Stimulated activated naive CD4-positive, alpha-beta T cell (primary cell): Measurements from ENCODE around the gene C1QTNF7.

ENCODE experiments used
- DNase-seq, 6 experiments: peaks; one replicate each; lab custom pipeline; 2025; lab: John Stamatoyannopoulos, UW

Gene C1QTNF7

DNA sequence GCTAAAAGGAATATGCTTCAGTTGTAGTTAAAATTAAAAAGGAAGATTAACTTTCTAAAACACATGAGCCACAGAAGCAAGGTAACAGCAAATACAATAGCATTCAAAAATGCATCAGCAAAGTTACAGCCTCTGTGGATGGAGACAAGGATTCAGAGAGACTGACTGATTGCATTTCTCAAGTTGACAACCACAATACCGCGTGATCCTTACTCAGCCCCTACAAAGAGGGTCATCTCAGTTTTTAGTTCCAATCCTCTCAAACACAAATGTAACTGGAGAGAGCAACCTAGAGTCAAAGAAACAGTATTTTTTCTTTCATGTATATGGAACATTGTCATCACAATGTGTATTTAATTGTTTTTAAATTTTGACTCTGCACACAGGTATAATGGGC lies 14.2 kb upstream of the C1QTNF7 start:
- no peak for DNase-seq

DNA sequence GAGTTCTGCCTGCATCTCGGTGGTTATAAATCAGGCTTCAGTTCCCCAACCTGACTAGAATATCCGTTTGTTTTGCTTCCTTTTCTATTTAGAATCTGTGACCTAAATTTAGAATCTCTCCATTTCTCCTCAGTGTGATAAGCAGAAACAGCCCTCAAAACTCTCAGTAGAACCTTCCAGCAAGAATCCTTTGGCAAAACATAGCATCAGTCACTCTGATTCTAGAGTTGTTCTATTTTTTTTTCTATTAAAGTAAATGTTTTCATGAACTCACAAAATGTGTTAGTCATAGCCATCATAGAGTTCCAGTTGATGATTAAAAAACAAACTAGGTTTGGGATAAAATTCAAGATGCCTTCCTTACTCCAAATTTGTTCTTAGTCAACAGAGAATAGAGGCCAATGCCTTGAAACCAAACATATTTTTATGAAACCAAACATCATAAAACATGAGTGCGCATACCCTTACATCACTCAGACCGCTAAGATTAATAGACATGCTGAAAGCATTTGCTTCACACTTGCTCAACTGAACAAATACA lies 13.2 kb upstream of the C1QTNF7 start:
- no peak for DNase-seq

GRCh38 chr4:15416357-15417232 lies 11.2 kb upstream of the C1QTNF7 start:
- DNase-seq: no peak

- DNase-seq: no peak
Observed at GRCh38 chr4:15417233-15417660, 10.6 kb upstream of the C1QTNF7 start.

- no peak for DNase-seq
Observed at GRCh38 chr4:15418956-15419355, 8.9 kb upstream of the C1QTNF7 start.

DNA sequence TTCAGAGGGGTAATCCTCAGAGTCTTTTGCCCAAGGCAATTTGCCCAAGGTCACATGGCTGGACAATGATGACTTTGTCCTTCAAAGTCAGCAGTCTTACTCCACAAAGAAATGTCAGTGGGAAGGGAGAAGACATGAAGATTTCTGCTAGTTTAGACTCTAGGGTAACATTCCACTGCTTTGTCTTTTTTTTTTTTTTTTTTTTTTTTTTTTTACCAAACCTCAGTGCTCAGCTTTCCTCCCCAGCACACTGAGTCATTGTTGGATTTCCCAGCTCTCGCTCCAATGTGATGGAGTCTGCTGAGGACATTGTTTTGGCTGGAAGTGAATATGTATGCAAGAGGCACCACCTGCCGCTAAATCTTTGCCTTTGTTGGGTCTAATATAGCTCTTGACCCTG lies 7.2 kb upstream of the C1QTNF7 start:
- no peak for DNase-seq

DNA sequence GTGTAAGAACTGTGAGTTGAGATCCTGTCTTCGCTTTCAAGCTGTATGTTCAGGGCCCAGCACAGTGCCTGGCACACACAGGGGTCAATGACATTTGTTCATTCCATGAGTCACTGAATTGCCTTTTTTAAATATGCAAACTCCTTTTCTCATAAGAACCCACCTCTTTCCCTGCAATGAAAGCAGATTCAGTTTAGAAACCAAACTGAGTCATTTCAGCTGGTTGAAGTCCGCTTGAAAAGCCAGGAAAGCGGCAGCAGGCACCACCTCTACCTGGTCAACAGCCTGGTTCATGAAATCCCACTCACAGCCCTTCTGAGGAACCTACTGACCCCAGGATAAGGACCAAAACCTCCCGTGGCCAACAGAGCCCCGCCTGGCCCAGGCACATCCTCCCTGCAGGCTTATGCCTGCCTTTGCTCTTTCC lies 4.5 kb upstream of the C1QTNF7 start:
- no peak for DNase-seq

GRCh38 chr4:15425520-15425919 lies 2.3 kb upstream of the C1QTNF7 start:
- no peak for DNase-seq

DNA sequence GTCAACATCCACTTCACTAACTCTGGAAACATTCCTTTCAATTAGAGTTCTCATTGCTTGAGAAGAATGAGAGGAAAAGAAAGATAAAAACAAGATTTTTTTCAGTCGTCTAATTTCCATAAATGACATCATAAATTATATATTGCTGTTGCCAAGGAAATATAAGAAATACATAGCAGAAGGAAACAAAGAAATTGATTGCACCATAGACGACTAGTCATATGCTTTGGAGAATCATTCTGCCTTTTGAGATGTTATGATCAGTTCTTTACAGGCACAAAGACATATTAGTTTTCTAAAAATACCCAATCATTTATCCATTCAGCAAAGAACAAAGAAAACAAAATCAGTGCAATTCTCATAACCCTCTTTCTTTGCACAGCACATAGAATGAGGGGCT lies 672 bp upstream of the C1QTNF7 start:
- DNase-seq: no peak

- no peak for DNase-seq
Observed at GRCh38 chr4:15428611-15429010, 778 bp downstream of the C1QTNF7 start.

DNA sequence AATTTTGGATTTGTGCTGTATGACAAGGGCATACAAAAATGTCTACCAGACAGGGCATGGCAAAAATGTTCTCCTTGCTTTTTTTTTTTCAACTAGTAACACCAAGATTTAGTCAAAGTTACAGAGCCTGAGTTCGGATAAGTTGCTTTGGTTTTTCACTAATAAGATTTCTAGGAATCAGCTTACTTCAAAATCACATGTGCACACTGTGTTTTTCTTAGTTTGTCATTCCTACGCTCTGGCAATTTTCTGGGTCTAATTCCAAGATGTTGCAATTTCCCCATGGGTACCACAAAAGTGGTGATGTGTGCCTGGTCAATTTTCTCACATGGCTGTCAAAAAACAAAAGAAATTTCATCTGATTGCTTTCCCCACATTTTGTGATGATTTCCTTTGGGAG lies 6.3 kb downstream of the C1QTNF7 start:
- DNase-seq: no peak

DNA sequence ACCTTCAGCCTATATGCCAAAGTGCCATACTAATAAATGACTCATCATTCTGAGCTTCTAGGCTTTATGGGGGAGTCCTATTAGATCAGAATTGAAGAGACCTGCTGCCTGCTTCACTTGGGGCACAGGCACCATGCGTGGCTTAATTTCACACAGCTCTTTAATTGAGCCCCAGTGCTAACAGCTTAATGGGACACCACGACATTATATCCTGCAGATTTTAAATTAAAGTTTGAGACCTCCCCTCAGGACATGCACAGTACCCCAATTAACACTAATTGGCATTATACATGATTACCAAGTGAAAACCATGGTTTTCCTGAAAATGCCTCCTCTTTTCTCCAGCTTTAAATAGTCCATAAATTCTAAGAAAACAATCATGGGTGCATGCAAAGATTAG lies 6.8 kb downstream of the C1QTNF7 start:
- DNase-seq: no peak

- DNase-seq: no peak
Observed at GRCh38 chr4:15436513-15436912, 8.7 kb downstream of the C1QTNF7 start.

GRCh38 chr4:15438939-15439524 lies 11.2 kb downstream of the C1QTNF7 start:
- no peak for DNase-seq

DNA sequence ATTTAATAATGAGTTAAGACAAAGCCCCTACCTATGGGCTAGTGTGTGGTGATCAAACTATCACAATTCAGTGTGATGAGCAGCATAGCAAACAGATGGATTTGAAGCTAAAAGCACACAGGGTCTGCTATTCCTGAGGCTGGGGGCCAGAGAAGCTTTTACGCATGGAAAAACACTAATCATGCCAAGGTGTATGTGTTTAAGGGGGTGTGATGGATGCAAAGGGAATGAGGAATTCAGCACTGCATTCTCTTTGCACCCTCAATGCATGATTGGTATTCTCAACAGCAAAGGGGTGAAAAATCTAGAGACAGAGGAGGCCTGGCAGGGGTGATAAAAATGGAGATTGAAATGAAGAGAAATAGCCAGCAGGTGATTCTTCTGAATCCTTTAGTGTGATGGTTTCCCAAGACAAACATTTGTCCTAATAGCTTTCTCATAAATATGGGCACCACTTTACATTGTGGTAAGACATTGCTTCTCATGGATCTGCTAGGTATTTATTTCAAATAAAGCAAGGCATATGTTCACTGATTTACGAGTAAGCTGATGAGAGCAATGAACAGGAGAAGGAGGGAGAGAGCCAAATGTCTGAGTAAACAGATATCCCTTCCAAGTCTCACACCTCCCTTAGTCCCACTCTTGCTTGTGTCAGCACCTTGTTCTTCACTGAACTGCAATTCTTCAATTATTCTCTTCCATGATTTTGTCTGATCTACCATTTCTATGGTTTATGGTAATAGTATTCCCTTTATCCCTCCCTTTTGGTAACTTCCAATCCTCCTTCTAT lies 15.7 kb downstream of the C1QTNF7 start:
- DNase-seq: no peak

- DNase-seq: no peak
Observed at GRCh38 chr4:15444276-15444675, 16.4 kb downstream of the C1QTNF7 start.

GRCh38 chr4:15444879-15445547 lies 17.2 kb downstream of the C1QTNF7 start:
- no peak for DNase-seq

GRCh38 chr4:15451181-15451865 lies 23.5 kb downstream of the C1QTNF7 start:
- no peak for DNase-seq

DNA sequence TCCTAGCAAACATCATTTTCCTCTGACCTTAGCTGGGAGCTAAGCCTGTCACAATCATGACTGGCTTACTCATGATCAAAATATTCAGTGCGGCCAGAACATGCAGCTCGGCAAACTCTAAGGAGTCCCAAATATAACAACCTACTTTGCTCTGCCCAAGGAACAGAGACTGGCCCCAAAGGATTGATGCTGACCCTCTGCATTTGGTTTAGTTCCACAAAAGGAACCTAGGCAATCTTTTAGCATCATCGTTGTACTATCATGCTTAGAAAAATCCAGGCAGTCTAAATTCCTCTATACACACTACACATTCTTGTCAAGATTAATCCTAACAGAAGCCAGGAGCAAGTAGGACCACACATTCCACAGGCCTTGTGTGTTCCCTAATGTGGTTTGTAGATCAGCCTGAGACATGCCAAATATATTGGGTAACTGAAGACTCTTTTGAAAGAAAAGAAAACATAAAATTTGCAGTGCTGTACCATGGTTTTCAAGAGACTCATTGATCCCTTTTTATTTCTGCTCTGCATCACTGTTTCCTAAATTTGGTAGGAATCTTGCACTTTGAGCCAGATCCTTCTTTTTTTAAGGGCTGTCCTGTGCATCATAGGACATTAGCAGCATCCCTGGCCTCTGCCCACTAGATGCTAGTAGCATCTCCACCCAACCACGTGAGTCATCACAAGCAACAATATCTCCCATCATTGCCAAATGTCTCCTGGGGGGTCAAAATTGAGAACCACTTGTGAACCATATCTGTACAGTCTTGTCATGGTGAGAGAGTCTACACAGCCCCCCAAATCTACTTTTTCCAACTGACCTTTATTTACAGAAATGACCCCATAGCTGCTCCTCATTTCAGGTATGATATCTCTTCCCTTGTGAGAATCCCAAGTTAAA lies 24.3 kb downstream of the C1QTNF7 start:
- no peak for DNase-seq

DNA sequence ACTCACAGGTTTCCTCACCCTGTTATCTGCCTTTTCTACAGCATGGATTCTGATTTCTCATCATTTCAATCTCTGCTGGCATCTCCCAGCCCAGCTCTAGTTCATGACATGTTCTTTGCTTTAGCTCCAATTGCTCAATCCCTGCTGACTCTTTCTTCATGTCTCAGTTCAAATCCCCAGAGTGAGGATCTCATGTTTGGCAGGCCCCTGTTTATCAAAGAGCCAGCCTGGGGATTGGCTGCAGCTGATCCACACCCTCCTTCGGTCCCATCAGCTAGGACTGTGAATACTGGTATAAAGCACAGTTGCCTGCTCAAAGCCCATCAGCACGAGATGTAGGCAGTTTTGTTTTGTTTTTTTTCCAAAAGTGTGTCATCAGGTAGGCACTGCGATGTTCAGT lies 27.5 kb downstream of the C1QTNF7 start:
- DNase-seq: no peak
